Amygdala (tissue), 56 donors: ENCODE data around the gene PIGH.
A peak's percentile ranks its signal among the peaks of the same experiment; 100 is the strongest.
"Not testable (repeated sequence)": the region's sequence is repeated elsewhere in the genome, so short reads cannot be mapped to it uniquely, and the experiment has no call there.

Source experiments
- DNase-seq, 56 donors: peaks; one replicate each; lab custom pipeline; 2025; lab: John Stamatoyannopoulos, UW

Gene PIGH

GRCh38 chr14:67599698-67600561 lies at the start of gene PIGH:
TSS of gene PIGH (minus strand) at chr14:67600268. CDS start at chr14:67600203, 65 bp downstream.
- DNase-seq: peak; percentile 31 to 93 (median 84)

- DNase-seq: no peak
Measured at GRCh38 chr14:67646131-67646530, 46.1 kb upstream of the PIGH start.

GRCh38 chr14:67645414-67645813 lies 45.3 kb upstream of the PIGH start:
- no peak for DNase-seq

- no peak for DNase-seq
Measured at GRCh38 chr14:67644428-67644827, 44.4 kb upstream of the PIGH start.

DNA sequence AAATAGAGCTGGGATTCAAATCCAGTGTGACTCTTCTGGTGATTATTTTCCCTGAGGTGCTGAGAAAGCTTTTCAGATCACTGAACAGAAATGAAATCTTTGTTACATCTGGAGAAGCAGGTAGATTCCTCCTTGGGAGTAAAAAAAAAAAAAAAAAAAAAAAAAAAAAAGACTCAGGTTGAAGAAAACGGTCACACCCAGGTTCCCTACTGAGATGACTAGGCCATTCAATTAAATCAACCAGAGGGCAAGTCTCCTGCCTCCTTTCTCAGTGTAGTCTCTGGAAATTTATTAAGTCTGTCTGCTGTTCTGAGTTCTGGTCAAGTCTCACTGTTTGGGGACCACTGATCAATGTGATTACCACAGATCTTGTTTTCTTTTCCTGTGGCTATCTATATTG lies 43.6 kb upstream of the PIGH start:
- DNase-seq: no peak

DNA sequence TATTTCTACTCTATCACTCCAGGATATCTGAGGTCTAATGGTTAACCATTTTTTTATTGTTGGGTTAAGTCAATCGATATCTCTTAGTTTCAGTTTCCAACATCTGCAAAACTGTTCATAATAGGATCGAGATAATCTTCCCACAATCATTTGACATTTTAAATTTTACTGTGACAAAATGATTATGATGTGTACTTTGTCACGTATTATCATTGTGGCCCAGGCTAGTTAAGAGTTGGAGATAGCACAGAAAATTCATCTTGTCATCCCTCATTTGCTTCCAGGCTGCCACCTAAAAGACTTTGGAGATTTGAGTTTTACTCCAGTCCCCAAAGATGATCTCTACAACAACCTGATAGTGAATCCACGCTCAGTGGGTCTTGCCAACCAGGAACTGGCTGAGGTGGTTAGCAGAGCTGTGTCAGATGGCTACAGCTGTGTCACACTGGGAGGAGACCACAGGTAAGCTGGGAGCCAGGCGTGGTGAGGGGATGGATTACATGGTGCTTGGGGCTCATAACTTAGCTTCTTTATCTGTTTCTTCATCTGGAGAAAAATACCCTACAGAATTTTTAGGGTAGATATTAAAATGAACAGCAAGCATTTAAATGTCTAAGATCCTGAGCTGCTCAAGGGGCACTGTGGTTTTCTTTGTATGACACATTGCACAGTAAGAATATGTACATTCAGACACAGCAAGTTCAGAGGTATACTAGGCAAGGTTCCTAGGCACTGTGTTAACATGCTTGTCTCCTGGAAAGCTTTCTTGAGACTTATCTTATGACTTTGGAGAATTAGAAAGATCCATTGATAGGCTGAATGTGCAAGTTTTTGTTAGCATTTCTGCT lies 42.1 kb upstream of the PIGH start:
- no peak for DNase-seq

DNA sequence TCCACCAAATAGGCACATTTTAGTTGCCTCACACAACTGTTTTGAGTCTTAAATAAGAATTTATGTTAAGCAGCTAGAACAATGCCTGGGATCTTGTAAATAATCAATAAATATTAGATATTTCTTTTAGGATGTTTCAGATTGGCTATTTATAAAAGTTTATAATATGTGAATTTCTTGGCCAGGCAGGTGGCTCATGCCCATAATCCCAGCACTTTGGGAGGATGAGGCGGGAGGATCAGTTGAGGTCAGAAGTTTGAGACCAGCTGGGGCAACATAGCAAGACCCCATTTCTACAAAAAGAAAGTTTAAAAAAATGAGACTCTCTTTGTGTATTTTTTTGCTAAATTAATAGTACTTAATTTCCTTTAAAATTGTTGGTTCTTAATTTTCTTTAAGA lies 41.4 kb upstream of the PIGH start:
- no peak for DNase-seq

- no peak for DNase-seq
Measured at GRCh38 chr14:67638642-67639041, 38.6 kb upstream of the PIGH start.

GRCh38 chr14:67636361-67636919 lies 36.4 kb upstream of the PIGH start:
- DNase-seq: peak in 1 of 56 donors; percentile 4

- no peak for DNase-seq
Measured at GRCh38 chr14:67633451-67634147, 33.5 kb upstream of the PIGH start.

- DNase-seq: no peak
Measured at GRCh38 chr14:67630938-67631337, 30.9 kb upstream of the PIGH start.

DNA sequence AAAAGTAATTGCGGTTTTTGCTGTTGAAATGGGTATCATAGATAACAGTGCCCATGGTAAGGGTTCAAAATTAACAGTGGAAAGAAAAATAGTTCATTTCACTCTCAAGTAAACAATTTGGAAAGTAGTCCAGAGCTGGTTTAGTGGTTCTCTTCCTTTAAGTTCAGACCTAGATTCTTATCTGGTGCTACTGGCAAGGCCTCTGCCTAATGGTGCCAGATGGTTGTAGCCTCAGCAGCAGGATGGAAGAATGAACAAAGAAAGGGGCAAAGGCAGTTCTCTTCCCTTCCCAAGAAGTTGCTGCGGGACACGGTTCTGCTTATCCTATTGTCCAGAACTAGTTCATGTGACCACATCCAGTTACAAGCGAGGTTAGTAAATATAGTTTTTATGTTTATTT lies 30.1 kb upstream of the PIGH start:
- no peak for DNase-seq

- no peak for DNase-seq
Measured at GRCh38 chr14:67627519-67627918, 27.5 kb upstream of the PIGH start.

DNA sequence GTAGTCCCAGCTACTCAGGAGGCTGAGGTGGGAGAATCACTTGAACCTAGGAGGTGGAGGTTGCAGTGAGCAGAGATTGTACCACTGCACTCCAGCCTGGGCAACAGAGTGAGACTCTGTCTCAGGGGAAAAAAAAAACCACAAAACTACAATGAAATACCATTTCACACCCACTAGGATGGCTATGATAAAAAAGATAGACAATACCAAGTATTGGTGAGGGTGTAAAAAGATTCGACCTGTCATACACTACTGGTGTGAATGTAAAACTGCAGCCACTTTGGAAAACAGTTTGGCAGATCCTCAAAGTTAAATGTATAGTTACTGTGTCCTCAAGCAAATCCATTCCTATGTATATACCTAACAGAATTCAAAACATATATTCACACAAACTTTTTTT lies 26.1 kb upstream of the PIGH start:
- not testable (repeated sequence) for DNase-seq

GRCh38 chr14:67623114-67623513 lies 23.0 kb upstream of the PIGH start:
- no peak for DNase-seq

DNA sequence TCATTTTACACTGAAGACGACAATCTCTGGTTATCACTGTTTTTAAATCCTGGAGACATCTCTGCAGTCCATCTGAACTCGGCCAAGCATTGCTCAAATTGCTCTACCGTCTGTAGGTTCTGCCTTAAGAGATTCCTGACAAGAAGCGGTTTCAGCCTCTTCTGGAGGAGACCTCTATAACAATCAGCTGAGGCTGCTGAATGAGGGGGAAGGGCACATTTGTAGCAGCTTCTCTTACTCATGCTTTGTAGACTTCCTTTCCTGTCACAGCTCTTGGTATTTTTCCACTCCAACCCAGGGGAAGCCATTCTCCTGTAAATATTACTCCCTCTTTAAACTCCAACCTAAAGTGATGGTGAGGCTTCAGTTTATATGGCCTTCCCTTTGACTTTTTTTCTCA lies 22.6 kb upstream of the PIGH start:
- DNase-seq: peak in 20 of 56 donors; percentile 1 to 57 (median 22)

DNA sequence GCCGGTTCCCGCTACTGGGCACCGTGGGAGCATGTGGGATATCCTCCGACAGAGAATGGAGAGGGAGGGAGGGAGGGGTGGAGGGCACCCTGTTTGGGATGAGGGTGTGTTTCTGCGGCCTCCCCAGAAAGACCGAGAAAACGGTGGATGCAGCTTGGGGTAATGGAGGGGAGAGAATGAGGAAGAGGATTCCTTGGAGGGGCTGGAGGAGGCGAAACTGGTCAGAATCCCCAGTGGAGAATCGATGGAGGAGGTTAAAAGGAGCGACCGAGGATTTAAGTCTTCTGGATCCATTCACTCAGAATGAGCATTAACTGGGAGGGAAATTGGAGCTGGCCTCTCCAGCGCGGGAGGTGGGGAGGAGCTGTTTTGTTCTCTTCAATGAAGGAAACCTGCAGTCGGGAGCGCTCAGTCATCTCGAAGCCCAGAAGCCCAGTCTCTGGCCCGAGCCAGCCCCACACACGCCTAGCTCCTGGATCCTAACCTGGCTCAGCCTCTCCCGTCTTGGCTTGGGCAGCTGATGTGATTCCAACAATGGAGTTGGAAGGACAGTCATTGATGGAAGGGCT lies 20.2 kb upstream of the PIGH start:
- peak in 23 of 56 donors; percentile 3 to 60 (median 22) for DNase-seq

DNA sequence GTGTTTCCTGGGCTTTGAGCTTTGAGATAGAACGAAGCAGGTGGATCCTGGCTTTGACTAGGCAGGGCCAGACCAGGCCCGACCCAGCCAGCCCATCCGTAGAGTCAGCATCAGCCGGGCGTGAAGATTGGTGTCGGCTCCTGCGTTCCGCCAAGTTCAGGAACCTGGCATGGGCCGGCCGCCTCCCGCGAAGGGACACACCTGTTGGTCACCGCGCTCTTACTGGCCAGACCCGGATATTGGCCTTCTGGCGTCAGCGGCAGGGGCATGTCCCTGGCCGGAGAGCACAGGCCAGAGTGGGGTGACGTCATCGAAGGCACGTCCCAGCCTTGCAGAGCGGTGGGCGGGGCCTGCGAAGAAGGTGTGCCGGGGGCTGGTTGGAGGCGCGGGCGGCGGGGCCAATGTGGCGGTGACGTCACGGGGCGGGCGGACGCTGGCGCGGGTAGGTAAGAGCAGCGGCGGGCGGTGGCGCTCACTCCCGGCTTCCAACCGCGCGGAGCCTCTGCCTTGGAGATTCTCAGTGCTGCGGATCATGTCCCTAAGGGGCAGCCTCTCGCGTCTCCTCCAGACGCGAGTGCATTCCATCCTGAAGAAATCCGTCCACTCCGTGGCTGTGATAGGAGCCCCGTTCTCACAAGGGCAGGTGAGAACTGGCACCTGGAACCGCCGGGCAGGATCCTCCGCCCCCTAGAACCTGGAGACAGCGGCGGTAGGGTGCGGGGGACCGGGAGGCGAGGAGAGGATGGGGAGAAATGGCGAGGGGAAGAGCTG lies 19.6 kb upstream of the PIGH start, which contains the start of gene ARG2:
TSS of gene ARG2 (plus strand) at position 475 of the 771 bp plus-strand sequence. CDS start at position 533, 58 bp downstream.
- DNase-seq: peak; percentile 14 to 98 (median 81)

DNA sequence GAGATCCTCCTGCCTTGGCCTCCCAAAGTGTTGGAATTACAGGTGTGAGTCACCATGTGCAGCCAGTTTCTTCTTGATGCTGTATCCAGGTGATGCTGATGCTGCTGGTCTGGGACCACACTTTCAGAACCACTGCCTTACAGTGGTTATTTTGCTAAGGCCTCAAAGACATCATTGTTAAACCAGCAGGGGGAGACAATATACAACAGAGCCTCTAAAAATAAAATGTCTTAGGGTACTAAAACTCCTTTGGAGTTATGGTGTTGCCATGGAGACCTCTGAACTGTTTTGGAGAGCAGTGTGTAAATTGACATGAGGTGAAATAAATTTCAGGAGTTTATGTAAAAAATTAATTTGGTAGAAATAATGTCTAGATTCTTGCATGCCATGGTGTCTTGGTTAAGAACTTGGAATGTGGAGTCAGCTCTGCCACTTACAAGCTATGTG lies 18.6 kb upstream of the PIGH start:
- DNase-seq: peak in 5 of 56 donors; percentile 3 to 31 (median 7)
